GM18502 (cell line): ENCODE data around the gene ZMYM3.

Experiments
- ATAC-seq: cut with Tn5 transposase; IDR thresholded peaks from one replicate; pipeline ENCODE4 v1.9.1; 2021; ENCODE audit warnings: mild to moderate bottlenecking; ENCODE audit not compliant: unreplicated experiment, poor library complexity

Gene ZMYM3

GRCh38 chrX:71253253-71254091, 468 bp downstream of the ZMYM3 start:
- no peak for ATAC-seq

GRCh38 chrX:71252221-71252620, 1.7 kb downstream of the ZMYM3 start:
- no peak for ATAC-seq

DNA sequence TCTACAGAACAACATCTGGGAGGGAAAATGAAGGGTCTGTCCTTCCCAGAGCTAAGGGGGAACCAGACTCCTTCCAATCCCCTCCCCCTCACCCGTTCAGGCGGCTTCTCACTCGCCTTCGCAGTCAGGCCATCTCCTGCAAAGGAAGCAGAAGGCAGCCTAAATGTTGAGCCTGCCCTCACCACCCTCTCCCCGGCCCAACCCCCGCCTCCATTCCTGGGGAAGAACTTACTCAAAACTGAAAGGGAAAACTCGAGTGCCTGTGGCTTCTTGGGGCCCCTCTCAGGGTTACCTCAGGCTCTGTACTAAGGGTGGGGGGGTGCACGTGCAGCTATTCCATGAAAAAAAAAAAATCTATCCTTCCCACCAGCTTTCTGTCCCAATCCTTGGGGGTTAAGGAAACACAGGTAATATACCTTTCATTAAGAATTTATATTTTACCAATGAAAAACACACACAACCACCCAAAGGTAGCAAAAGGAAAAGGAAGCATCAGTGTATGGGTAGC, 2.4 kb downstream of the ZMYM3 start:
- no peak for ATAC-seq

GRCh38 chrX:71250841-71251240, 3.1 kb downstream of the ZMYM3 start:
- no peak for ATAC-seq

DNA sequence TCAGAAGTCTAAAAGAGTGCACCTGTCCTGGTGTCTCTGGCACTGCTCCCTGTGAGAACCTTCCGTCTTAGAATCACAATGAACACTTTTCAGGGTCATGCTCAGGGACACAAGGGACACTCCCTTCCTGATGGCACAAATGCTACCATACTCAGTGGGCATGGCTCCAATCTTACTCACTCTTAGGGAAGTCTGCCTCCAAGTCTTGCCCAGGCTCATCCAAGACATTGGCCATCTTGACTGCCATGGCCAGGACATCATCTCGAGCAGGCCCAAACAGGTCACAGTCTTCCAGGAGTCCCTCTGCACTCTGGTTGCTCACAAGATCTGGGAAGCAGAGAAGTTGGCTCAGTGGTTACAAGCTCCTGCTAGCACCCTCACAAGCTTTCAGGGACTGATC, 8.8 kb downstream of the ZMYM3 start:
- no peak for ATAC-seq

DNA sequence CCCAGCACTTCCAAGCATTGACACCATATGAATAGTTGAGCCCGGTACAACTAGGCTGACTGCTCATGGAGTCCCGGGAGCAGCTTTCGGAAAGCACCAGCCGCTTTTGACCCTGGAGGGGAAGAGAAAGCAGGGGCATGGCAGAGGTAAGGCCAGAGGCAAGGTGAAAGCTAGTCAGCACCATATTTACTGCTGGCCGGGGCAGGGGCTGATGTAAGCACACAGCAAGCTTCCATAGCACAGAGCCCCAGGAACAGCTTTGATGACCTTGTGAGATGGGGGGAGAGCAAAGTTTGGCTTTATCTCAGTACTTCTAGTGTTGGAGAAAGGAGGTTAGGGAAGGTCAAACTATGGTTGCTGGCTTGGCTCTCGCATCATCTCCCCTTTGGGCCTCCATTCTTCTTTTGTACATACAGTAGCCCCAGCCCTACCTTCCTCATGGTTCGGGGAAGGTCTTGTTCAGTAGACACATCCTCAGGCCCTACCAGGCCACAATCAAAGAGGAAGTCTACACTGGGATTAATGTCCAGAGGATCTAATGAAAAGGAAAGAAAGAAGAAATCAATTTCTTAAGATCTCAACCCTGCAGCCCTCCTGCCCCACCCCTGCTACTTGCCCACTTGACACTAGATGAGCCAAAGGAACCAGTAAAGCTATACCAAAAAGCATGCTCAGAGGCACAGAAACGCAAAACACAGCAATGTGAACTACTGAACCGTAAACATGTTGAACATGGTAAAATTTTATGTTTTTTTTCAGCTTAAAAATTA, 9.4 kb downstream of the ZMYM3 start:
- no peak for ATAC-seq

DNA sequence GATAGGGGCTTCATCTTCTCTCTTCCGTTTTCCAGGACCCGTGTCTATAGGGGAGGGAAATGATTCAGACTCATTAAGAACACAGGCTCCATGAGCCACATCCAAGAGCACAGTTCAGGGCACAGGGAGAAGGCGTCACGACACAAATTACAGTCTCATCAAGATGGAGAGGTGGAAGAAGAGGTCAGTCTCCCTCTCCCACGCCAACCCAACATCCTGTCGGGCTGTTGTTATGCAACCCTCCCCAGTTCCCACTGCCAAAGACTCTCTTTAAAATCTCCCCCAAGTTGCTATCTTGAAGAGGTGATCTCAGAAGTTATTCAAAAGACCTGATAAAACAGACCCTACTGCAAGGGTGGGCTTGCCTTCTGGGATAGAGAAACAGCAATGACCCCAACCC, 12.6 kb downstream of the ZMYM3 start:
- ATAC-seq = no peak

DNA sequence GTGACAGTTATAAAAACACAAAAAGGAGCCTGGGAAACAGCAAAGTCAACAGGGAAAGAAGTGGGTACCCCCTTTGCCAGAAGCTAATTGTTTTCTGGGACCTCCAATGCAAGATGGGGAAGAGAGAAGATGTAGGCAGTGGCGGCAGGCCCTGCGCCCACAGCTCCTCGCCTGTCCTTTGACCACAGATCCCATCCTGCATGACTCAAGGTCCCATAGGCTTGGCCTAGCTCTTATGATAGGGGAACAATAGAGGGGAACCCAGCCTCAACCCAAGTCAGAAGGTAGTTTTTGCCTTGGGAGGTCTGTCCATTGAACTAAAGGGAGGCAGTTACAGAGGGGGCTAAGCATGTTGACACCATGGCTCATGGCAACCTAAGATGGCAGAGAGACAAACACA, 14.2 kb downstream of the ZMYM3 start:
- no peak for ATAC-seq

DNA sequence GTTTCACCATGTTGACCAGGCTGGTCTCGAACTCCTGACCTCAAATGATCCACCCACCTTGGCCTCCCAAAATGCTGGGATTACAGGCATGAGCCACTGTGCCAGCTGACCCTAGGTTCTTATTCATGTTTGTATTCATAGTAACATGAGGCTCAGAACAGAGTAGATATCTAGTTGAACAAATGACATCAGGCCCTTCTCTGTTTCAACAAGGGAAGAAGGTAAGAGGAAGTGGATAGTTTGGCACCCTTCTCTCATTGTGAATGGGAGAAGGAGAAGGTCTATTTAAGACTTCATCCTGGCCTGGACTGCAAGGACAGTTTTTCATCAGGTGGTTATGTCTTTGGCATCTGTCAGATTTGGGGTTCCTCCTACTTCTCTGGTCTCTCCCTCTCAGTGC, 17.1 kb downstream of the ZMYM3 start:
- no peak for ATAC-seq

DNA sequence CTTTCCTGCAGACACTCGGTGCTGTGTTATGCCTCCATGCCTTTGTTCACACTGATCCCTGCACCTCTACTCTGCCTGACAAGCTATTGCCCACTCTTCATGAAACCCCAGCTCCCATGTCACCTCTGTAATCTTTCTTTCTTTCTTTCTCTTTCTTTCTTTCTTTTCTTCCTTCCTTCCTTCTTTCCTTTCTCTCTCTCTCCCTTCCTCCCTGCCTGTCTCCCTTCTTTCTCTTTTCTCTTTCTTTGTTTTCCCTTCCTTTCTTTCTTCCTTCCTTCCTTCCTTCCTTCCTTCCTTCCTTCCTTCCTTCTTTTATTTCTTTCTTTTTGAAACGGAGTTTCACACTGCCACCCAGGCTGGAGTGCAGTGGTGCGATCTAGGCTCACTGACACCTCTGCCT, 18.5 kb downstream of the ZMYM3 start:
- ATAC-seq = no peak

DNA sequence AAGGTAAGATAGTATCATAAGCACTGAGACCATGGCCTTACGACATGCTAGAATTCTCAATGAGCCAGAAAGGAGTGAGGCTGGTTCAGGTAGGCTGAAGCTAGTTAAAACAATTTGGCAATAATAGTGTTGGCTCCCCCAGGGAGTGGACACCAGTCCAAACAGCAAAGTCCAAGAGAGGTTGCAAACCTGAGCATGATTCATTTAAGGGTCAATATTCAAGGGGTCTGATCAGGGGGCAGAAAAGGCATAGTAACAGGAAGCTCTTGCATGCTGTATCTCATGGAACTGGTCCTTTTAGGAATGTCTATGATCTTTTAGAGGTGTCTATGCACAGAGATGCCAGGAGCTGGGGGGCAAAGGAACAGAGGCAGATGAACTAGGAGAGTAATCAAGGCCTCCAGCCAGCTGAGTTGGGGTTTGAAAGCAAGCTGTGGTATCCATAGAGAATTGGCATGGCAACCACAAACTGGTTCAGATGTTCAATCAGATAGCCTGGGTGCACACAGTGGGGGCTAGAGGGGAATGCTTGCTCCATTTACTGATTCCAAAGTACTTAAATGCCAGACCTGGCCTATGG, 25.8 kb downstream of the ZMYM3 start:
- no peak for ATAC-seq

DNA sequence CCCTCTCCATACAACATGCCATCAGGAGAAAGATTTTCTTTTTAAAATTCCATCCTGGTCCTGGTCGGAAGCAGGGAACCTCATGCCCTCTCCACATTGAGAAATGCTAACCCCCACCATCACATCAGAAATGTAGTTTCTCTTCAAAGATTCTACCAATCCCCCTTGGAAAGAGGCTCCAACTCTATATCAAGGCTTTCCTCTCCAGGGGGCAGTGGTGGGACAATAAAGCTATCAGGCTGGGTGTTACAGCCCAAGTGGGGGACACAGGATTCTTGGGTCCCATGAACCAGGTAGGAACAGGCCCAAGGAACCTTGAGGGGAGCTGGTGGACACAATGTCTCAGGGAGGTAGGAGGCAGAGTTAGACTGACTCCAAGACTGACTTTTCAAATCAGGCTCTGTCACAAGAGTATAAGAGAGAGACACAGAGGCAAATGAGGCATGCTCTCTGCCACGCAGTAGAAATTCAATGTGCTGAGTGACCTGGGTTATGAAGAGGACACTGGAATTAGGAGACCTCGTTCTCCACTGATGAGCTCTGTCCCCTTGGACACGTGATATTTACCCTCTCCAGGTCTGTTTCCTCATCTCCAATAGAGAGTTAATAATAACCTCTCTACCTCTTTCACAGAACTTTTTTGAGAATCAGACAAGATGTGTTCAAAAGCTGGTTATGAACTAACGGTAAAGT, 26.4 kb downstream of the ZMYM3 start:
- no peak for ATAC-seq

DNA sequence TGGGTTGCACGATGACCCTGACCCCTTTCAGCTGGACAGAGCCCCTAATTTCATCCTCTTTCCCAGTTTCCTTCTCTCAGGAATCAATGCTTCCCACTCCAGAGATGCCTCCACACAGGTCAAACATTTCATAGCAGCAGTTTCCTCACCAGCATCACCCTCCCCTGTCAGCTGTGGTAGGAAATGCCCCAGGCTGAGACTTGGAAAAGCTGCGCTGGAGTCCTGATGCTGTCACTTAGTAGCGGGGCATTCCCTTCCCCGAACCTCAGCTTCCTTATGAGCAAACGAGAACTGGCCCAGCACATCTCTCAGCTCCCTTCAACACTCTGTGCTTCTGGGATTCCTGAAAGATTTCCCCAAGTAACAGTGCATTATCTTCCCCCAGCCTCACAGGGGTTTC, 28.3 kb downstream of the ZMYM3 start:
- no peak for ATAC-seq

GRCh38 chrX:71225009-71225408, 28.9 kb downstream of the ZMYM3 start:
- ATAC-seq = no peak

GRCh38 chrX:71224098-71224708, 29.7 kb downstream of the ZMYM3 start:
- ATAC-seq = no peak

DNA sequence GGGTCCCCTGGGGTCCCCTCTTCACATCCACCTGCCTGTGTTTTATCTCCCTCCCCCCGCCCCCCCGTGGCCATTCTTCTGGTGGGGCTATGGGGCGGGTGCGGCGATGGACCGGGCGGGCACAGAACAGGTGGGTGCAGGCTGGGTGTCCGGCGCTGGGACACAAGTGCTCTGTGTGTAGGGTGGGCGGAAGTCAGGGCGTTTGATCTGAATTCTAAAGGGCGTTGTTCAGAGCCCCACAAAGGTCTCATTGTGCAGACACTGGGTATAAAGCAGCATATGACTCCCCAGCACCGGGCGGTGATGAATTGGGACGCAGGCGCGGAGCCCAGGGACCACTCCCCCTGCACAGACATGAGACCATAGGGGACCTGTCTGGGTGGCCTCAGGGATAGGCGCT, 31.0 kb downstream of the ZMYM3 start, which contains the start of gene GJB1:
Gene GJB1, plus strand, starts transcription at position 296 of the 400 bp plus-strand sequence. CDS start 484 bp downstream, outside the sequence.
- no peak for ATAC-seq

- ATAC-seq = no peak
Measured at GRCh38 chrX:71221145-71221544, 32.8 kb downstream of the ZMYM3 start.

DNA sequence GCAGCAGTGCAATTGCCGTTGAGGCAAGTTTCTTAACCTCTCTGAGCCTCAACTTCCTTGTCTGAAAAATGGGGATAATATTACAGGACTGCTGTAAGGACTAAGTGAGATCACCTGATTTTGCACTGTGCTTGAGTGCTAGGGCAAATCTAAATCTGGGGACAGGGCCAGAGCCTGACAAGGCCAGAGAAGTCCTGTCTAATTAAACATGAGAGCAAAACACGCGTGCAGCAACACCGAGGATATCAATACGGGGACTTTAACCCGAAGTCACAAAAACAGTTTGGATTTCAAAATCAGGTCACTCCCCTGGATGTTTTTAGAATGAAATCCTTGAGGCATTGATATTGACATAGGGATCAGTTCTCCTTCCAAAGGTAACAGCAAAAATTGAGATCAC, 36.6 kb downstream of the ZMYM3 start:
- ATAC-seq = no peak

DNA sequence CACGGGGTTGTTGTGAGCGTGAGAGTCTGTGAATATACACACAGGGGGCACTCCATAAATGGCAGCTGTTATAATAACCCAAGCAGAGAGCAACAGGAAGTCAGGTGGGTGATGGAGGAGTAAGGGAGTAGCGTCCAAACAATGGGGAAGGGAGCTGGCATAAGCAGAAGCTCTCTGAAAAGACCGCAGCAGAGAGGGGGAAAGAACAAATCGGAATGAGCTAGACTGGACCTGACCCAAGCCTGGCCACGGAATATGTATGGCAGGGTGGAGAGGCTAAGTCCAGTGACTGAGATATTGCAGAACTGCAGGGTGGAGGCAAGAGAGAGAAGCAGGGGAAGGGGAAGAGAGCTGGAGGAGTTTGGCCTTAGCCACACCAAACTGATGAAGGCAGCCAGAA, 37.5 kb downstream of the ZMYM3 start:
- no peak for ATAC-seq

DNA sequence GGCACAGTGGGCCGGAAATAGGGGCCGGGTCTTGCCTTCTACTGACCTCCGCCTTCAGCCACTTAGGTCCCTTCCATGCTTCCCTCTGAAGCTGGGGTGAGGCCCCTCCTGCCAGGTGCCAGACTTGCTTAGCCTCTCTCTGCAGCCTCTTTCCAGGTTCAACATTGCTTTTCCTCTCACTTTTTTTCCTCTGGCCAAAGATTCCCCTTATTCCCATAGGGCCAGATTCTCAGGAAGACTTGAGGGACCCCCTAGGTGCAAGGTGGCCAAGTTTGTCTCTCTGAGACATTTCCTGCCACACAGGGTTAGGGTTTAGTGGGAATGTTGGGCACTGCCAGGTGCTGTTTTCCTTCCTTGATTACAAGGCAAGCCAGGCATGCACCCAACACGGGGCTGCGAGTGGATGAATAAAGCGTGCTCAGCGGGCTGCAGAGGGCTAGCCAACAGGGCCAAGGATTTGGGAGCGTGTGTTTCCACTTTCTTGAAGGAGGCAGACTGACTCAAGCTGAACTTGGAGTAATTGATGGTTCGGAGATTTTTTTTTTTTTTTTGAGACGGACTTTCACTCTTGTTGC, 38.5 kb downstream of the ZMYM3 start:
- ATAC-seq = no peak
